HG03045 (cell line): ENCODE results near the gene ING1.
A peak's percentile ranks its signal among the peaks of the same experiment; 100 is the strongest.
"Not testable (repeated sequence)": the region's sequence is repeated elsewhere in the genome, so short reads cannot be mapped to it uniquely, and the experiment has no call there.

Experiments
- ATAC-seq: cut with Tn5 transposase; IDR thresholded peaks from one replicate; pipeline ENCODE4 v1.9.1; 2021; ENCODE audit warnings: mild to moderate bottlenecking, moderate library complexity; ENCODE audit not compliant: unreplicated experiment

ING1 gene

DNA sequence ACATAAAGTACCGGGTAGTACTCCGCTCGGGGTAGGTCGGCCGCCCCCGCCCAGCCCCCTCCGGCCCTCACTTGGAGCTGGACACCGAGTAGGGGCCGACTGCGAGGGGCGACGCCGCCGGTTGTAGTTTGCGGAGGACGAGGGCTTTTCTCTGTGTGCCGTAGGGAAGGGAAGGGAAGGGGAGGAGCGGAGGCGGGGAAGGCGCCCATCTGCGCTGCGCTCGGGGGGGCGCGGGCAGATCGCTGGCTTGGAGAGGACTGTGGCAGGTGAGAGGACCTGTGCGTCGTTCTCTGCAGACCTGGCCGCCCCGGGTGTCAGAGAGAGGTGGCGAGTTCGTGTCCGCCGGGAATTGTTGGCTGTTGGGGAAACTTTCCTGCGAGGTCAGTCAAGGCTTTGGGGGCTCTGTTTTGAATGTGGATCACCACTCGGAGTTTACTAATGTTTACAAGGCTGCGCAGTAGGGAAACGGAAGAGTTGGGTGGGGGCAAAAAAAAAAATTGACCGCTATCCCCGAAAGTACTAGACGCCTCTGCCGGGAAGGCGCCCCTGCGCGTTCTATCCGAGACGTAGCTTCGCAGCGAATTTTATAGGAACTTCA is 1.4 kb downstream of the ING1 start:
- ATAC-seq: no peak

DNA sequence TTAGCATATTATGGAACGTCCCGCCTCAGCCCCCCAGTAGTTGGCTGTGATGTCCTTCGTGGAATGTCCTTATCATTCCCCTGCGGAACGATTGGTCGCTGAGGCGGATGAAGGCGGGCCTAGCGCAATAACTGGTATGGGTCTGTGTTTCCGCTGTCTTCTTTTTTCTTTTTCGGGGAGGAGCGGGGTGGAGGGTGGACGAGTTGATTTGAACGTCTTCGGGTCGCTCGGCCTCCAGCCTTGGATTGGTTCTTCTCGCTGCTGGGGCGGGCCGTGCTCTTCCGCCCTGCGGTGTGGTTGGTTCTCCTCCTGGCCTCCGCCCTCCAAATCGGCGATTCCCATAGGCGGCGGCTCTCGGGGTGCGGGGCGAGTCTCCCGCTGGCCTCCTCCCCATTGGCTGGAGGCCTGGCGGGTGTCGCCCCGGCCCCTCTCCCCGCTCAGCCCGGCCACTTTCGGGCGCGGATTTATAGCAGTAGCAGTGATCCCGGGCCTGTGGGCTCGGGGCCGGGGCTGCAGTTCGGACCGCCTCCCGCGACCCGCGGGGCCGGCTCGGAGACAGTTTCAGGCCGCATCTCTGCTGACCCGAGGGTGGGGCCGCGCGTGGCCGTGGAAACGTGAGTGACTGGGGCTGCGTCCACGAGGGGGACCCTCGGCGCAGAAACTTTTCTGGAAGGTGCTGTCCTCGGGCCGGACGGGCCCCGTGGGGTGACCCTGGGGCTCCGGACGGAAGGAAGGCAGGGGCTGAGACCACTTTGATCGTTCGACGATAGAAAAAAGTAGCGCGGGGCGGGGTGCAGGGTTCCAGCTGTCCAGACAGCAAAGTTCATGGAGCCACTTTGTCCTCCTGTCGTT is 2.1 kb downstream of the ING1 start:
- ATAC-seq: peak; percentile 58

DNA sequence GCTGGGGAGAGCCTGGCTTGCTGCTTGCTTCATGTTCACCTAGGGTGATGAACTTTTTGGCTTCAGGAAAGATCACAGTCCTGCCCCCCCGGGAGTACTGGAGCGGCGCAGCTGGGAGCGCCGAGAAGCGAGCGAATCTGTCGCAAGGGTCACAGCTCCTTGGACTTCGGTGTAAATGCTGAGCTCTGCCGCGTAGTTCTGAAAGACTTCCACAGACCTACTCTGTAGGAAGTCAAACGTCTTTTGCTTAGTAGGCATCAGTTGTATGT is 2.7 kb downstream of the ING1 start:
- no peak for ATAC-seq

DNA sequence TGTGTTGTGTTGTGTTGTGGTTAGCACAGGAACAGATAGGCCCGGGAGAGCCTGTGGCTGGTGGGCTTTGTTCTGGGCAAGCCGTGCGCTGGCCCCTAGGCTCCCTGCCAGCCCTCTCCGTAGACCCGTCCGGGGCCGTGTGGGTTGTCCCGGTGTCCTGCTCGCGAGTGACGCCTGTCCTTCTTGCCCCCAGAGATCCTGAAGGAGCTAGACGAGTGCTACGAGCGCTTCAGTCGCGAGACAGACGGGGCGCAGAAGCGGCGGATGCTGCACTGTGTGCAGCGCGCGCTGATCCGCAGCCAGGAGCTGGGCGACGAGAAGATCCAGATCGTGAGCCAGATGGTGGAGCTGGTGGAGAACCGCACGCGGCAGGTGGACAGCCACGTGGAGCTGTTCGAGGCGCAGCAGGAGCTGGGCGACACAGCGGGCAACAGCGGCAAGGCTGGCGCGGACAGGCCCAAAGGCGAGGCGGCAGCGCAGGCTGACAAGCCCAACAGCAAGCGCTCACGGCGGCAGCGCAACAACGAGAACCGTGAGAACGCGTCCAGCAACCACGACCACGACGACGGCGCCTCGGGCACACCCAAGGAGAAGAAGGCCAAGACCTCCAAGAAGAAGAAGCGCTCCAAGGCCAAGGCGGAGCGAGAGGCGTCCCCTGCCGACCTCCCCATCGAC is 5.7 kb downstream of the ING1 start:
- ATAC-seq: no peak

DNA sequence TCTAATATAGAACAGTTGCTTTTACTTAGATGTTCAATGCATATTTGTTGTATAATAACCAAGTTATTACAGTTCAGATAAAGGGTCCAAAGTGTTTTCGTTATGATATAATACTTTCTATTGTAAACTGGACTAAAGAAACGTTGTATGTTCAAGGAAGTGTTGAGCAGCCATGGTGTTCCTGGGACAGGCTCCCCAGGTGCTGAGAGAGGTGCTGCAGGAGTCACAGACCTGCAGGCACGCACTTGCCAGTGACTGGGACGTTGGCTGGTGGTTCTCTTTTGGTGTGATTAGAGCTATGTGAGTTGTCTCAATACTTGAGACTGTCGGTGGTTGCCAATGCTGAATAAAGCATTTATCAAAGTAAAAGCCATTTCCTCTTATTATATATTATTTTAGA is 9.5 kb downstream of the ING1 start:
- no peak for ATAC-seq

DNA sequence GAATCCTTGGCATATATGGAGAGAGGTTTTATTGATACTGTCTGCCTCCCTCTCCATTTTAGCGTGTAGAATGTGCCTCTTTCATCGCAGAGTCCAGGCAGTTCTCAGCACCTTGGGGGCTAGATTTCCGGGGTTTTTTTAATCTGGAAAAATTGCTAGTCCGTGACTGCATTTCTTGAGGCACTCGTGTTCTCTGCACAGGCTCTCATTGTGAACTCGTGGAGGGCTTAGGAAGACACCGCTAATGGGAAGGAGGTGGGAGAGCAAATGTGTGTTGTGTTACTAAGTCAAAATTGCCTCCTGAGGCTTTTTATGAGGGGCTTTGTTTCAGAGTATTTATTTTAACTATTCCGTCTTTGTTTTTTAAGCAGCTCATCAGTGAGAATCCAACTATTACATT is 10.1 kb downstream of the ING1 start:
- ATAC-seq: no peak

DNA sequence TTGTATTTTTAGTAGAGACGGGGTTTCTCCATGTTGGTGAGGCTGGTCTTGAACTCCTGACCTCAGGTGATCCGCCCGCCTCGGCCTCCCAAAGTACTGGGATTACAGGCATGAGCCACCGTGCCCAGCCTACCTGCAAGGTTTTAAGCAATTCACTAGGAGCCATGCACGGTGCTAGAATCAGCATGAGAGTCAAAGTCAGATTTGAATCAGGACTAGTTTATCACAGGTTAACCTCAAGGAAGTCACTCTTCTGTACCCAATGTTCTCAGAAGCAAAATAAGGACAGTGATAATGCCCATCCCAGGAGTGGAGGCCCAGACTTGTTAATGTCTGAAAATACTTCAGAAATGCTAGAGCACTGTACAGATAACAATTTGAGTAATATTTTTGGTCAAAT is 12.7 kb downstream of the ING1 start:
- ATAC-seq: not testable (repeated sequence)

DNA sequence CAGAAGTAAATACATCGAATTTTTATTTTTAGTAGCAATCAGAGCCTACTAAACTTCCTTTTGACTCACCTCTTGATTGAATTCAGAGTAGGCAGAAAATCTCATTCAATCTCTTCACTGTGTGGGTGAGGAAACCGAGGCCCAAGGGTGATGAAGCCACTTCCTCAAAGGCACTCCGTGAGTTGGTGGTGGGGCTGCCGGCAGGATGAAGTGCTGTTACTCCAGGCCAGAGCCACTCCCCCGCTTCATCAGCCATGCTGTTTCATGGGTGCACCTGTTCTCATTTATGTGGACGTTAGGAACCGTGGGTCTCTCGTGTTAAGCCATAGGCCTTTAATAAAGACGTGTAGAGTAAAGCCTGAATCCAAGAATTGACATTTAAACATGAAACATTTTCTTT is 13.2 kb downstream of the ING1 start:
- ATAC-seq: no peak

DNA sequence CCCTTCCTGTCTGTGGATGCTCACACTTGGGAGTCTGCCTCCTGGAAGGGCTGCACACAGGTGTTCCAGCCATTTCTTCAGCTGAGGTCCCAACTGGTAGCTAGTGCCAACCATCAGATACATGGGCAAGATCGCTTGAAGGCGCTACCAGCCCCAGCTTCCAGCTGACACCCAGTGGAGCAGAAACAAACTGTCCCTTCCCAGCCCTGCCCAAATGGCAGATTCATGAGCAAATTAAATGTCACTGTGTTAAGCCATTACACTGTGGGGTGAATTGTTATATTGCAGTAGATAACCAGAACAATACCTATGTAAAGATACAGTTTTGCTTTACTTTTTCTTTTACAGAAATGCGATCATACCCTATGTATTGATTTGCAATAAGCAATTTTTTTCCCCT is 17.6 kb downstream of the ING1 start:
- no peak for ATAC-seq

DNA sequence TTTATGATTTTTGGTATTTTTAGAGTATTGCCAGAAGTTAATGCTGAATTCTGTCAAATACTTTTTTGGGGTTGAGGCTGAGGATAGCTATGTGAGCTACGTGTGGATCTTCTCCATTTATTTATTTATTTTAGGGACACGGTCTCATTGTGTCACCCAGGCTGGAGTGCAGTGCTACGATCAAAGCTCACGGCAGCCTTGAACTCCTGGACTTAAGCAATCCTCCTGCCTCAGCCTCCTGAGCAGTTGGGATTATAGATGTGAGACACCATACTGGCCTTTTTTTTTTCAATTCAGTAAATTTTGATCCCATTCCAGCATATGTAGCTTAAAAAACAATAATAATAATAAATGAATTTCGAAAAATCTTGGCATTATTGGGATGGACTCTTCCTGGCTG is 21.1 kb downstream of the ING1 start:
- ATAC-seq: no peak

DNA sequence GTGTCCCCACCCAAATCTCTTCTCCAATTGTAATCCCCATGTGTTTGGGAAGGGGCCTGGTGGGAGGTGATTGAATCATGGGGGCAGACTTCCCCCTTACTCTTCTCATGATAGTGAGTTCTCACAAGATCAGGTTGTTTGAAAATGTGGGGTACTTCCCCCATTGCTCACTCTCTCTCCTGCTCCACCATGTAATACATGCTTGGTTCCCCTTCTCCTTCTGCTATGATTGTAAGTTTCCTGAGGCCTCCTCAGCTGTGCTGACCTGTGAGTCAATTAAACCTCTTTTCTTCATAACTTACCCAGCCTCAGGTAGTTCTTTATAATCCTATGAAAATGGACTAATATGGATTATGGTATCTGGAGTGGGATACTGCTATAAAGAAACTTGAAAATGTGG is 24.1 kb downstream of the ING1 start:
- no peak for ATAC-seq

DNA sequence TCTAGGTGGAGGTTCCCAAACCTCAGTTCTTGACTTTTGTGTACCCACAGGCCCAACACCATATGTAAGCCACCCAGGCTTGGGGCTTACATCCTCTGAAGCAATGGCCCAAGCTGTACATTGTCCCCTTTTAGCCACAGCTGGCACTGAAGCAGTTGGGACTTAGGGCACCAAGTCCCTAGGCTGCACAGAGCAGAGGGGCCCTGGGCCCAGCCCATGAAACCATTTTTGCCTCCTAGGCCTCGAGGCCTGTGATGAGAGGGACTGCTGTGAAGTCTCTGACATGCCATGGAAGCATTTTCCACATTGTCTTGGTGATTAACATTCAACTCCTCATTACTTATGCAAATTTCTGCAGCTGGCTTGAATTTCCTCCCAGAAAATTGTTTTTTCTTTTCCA is 30.2 kb downstream of the ING1 start:
- ATAC-seq: no peak

DNA sequence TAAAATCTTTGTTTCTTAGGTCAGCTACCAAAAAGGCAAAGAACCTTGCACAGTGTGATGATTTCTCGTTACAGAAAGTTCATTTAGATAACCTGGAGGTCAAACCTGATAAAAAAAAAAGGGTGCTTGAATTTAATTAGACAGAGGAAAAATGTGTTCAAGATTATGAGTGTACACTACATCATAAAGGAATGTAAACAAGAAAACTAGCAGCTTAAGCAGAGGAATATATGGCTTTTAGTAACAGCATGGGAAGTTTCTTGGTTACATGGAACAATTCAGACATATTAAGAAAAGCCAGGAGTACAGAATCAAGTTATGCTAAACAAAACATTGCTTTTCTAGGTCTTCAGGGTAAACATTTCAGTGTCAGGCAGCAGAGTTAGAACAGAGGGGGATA is 32.9 kb downstream of the ING1 start:
- ATAC-seq: no peak

DNA sequence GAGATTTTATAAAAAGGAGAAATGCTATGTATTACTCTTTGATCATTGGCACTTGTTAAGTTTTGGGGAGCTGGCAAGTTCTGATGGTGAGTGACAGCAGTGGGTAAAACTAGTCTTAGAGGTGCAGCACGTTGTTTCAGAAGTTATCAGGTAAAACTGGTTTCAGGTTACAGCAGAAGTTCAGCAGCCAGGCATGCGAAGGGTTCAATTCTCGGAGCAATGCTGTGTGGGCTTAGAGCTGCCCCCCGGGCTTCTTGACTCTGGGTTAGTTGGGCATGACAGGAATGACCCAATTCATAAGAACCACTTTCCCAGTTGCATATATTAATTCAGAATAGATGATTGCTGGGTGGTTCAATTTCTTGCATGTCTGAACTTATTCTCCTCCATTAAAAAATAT is 34.8 kb downstream of the ING1 start:
- no peak for ATAC-seq

DNA sequence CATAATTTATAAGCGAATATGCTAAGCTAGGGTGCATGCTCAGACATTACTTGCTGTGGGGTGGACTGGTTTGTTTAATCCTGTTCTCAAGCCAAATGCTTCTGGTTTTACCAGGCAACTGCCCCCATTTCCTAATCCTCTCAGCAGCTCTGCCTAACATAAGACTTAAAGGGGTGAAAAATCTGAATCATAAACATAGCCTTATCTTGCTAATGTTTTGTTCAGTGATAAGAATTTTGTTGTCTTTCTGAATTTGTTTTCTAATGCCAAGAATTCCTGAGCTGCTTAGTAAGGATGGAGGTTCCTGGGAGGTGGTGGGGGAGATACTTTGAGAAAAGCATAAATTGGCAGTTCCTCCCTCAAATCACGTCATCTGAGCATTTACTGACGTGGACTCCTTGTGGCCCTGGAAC is 42.7 kb downstream of the ING1 start:
- ATAC-seq: no peak

DNA sequence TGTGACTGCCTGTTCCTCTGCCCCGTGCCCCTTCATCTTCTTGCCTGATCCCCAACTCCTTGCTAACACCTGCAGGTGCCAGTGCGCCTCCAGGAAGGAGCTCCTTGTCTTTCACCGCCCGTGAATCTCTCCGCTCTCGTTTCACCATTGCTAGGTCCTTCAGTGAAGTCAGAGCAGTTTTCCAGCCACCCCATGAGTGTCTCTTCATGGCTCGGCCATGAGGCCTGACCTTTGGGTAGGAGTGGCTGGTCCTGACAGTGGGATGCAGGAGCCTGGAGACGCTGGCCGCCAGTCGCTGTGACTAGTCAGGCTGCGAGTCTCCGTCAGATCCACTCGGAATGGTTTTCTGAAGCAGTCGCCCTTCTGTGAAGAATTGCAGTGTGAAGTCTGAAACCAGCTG is 43.8 kb downstream of the ING1 start:
- ATAC-seq: no peak

DNA sequence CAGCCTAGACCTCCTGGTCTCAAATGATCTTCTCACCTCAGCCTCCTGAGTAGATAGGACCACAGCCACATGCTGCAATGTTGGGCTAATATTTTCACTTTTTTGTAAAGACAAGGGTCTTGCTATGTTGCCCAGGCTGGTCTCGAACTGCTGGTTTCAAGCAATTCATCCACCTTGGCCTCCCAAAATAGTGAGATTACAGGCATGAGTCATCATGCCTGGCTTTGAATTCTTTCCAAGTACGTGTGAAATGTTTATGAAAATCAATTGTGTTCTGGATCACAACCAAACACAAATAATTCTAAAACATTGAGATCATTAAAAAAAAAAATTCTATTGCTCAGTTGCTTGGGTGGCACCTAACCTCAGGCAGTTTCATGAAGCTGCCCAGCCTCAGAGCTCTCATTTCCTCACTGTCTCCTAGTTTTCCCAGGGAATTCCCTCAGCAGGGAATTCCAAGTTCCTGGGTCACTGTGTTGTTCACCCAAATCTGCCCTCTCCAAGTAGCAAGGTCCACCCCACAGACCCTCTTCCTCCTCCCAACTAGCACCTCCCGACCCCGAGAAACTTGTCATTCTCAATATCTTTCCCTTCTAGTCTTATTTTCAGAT is 44.8 kb downstream of the ING1 start:
- no peak for ATAC-seq

DNA sequence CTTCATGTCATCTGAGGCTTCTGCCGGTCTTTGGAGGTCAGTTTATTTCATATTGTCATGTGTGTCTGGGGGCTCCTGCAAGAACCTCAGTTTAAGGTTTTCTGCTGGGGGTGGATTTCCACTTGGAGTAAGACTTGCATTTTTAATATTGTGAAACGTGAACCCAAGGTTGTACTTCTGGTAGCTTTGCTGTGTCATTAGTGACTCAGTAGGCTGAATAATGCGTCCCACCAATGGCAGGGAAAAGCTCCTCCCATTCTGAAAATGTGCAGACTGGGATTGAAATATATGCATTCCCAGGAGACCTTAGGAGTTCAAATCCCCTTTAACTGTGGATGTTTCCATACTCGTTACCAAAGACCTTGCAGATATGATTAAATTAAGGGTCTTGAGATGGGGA is 46.2 kb downstream of the ING1 start:
- no peak for ATAC-seq

DNA sequence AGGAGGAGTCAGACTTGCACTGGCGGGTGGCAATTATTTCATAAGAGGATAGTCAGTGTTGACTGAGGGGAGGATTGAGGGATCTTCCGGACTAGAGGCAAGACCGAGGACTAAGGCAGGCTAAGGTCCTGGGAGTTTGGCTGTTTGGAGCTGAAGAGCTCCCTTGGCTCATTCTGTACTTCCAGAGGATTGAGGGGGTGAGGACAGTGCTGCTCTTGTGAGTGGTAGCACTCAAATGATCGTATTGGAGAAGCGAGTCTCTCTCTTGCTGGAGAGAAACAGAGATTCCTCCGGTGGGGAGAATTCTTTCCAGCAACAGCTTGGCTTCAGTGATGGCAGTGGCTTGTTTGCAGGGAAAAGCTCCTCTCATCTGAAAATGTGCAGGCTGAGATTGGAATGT is 47.1 kb downstream of the ING1 start:
- no peak for ATAC-seq

DNA sequence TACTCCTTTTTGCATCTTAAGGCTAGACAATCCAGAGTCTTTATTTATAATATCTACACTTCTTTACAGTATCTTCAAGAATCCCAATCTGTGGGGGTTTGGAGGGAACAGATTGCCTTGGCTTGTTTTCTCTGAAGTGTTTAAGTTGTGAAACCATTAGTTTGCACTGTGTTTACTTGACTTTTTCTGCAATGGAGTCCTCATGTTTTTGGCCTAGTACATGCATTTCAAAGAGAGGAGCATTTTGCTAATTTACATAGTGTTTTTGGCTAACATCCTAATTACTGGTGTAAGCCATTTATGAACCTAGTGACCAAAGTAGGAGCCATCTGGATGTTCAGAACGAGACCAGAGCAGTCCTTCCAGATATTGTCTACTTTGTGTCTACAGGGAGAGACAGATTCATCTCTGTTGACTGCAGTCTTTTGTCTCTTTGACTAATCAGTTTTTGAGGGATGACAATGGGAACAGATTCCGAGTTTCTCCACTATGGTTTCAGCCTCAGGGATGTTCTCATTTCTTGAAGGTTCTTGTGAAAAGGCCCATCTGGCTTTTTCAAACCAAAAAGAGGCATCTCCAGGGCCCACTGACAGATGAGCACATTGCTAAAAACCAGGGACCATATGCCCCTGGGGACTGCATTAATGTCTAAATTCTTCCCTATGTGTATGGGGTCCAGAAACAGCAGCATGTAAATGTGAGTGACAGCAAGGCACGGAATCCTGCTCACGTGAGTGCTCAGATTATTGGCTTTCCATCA is 53.4 kb downstream of the ING1 start:
- ATAC-seq: no peak

DNA sequence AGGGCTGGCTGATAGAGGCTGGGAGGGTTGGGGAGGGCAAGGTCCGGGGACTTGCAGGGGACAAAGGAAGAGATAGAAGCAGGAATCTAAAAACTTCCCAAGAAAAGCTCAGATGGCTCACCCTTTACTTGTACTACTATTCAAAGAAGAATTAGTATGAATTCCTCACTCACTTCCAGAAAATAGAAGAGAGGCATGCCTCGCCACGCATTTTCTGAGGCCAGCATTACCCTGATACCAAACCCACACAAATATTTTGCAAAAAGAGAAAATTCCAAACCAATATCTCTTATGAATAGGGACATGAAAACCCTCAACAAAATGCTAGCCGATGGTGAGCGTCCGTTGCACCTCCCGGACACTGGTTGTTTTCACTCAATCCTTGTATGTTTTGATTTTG is 54.0 kb downstream of the ING1 start:
- ATAC-seq: no peak
